ENCODE measurements around the gene SSC5D. TPM values are rescaled to one million over a fixed set of nuclear protein-coding genes. Genes with fewer than 3 reads are reported as not detected.

The SSC5D gene
- total RNA-seq, 1 donor from 2014 or later, result 7.6 TPM

DNA sequence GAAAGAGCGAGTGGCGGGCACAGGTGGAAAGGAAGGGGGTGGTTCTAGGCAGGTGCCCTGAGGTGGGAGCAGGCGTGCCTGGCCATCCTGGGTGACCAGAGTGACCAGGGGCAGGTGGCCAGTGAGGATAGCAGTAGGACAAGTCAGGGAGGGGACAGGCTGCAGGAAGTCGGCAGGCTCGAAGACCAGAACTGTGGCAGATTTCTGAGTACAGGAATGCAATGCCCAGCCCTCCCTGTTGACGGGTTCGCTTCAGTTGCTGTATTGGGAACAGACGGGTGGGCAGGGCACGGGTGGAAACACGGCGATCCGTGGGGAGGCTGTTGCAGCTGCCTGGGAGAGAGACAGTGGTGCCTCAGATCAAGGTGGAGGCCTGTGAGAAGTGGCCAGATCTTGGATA is 9.9 kb upstream of the SSC5D start:
- no peaks in the 10 kb centered on the region for H3K36me3 Mint-ChIP-seq (ENCODE audit: unreplicated experiment)

DNA sequence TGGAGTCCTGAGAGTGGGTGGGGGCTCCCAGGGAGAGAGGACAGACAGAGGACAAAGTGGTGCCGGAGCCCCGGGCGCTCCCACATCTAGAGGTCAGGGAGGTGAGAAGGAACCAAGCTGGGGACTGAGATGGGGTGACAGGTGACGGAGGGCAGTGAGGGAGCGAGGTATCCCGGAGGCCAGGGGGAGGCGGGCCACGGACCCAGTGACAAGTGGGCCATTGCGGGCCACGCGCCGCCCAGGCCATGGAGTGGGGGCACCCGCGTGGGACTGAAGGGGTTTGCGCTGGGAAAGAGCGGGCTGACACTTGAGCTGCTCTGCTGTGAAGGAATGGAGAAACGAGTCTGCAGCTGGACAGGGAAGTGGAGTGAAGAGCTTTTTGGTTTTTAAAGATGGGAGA is 9.2 kb upstream of the SSC5D start:
- Mint-ChIP-seq H3K27me3 (ENCODE audit: unreplicated experiment) (peaks cover 12% of the 10 kb centered on the region), H3K4me1 (ENCODE audit: low read depth, unreplicated experiment) (peaks cover 20% of the 10 kb centered on the region), H3K4me3 (ENCODE audit: unreplicated experiment) (peak overlapping the region; percentile 92), H3K9me3 (ENCODE audit: unreplicated experiment) (peaks cover 18% of the 10 kb centered on the region), H3K27ac (ENCODE audit: unreplicated experiment) (no peak overlapping the region), H3K36me3 (ENCODE audit: unreplicated experiment) (no peaks in the 10 kb centered on the region)
- DNase-seq, result no peak
- TF ChIP-seq, protein P1, sequence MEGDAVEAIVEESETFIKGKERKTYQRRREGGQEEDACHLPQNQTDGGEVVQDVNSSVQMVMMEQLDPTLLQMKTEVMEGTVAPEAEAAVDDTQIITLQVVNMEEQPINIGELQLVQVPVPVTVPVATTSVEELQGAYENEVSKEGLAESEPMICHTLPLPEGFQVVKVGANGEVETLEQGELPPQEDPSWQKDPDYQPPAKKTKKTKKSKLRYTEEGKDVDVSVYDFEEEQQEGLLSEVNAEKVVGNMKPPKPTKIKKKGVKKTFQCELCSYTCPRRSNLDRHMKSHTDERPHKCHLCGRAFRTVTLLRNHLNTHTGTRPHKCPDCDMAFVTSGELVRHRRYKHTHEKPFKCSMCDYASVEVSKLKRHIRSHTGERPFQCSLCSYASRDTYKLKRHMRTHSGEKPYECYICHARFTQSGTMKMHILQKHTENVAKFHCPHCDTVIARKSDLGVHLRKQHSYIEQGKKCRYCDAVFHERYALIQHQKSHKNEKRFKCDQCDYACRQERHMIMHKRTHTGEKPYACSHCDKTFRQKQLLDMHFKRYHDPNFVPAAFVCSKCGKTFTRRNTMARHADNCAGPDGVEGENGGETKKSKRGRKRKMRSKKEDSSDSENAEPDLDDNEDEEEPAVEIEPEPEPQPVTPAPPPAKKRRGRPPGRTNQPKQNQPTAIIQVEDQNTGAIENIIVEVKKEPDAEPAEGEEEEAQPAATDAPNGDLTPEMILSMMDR (IDR thresholded peaks at IDR 0.05; ENCODE audit: partially characterized antibody, unreplicated experiment), result no peak

More for the DNA sequence above, 9.9 kb upstream of the SSC5D start:
- H3K4me3 Mint-ChIP-seq (ENCODE audit: unreplicated experiment), result peak overlapping the region; percentile 92
- TF ChIP-seq, protein P1 (IDR thresholded peaks at IDR 0.05; ENCODE audit: partially characterized antibody, unreplicated experiment), result no peak
- H3K9me3 Mint-ChIP-seq (ENCODE audit: unreplicated experiment), result peaks cover 18% of the 10 kb centered on the region
- H3K4me1 Mint-ChIP-seq (ENCODE audit: low read depth, unreplicated experiment), result peaks cover 20% of the 10 kb centered on the region
- DNase-seq, result no peak
- H3K27me3 Mint-ChIP-seq (ENCODE audit: unreplicated experiment), result peaks cover 12% of the 10 kb centered on the region
- peak overlapping the region; percentile 57 for H3K27ac Mint-ChIP-seq (ENCODE audit: unreplicated experiment)

DNA sequence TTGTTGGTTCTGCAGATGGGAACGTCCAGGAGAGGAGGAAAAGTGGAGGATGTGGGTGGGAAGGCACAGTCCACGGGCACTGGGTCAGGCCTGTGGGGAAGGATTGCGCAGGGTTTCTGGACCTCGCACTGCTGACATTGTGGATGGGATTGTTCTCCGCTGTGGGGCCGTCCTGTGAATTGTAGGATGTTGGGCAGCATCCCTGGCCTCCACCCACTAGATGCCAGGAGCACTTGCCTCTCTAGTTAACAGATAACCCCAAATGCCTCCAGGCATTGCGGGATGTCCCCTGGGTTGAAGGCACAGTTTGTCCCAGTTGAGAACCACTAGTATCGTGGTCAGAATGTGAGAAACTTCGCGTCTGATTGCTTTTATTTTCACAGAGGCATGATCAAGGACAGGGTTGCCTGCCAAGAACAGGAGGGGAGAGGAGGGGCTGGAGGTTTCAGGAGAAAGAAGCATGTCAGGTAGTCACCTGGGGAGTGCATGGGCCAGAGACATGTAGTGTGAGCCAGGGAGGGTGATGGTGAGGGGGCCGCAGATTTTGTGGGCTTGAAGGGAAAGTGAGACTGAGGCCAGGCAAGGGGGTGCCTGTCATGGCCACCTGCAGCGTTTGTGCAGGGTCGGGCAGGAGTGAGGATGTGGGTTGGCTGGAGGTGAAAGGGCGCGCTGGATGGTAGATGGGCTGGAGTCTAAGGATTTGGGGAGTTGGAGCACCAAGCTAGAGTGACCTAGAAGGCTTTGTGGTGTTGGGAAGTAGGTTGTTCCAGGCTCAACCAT is 8.6 kb upstream of the SSC5D start:
- TF ChIP-seq, protein P1 (IDR thresholded peaks at IDR 0.05; ENCODE audit: partially characterized antibody, unreplicated experiment), result no peak
- peaks cover 20% of the 10 kb centered on the region for H3K4me1 Mint-ChIP-seq (ENCODE audit: low read depth, unreplicated experiment)
- H3K36me3 Mint-ChIP-seq (ENCODE audit: unreplicated experiment), result no peaks in the 10 kb centered on the region
- peak overlapping the region; percentile 4 for H3K27ac Mint-ChIP-seq (ENCODE audit: unreplicated experiment)
- no peak for DNase-seq
- H3K9me3 Mint-ChIP-seq (ENCODE audit: unreplicated experiment), result peaks cover 18% of the 10 kb centered on the region
- peak overlapping the region; percentile 92 for H3K4me3 Mint-ChIP-seq (ENCODE audit: unreplicated experiment)
- peaks cover 12% of the 10 kb centered on the region for H3K27me3 Mint-ChIP-seq (ENCODE audit: unreplicated experiment)

DNA sequence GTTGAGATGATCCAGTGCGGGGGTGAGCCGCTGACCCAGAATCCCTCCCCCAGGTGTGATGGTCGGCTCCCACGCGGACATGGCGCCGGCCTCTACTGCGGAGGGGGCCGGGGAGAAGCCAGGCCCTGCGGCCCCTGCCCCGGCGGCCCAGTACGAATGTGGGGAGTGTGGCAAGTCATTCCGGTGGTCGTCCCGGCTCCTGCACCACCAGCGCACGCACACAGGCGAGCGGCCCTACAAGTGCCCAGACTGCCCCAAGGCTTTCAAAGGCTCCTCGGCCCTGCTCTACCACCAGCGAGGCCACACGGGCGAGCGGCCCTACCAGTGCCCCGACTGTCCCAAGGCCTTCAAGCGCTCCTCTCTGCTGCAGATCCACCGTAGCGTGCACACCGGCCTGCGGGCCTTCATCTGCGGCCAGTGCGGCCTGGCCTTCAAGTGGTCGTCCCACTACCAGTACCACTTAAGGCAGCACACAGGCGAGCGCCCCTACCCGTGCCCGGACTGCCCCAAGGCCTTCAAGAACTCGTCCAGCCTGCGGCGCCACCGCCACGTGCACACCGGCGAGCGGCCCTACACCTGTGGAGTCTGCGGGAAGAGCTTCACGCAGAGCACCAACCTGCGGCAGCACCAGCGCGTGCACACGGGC is 7.0 kb upstream of the SSC5D start:
- no peak overlapping the region for H3K4me3 Mint-ChIP-seq (ENCODE audit: unreplicated experiment)
- no peak overlapping the region for H3K27ac Mint-ChIP-seq (ENCODE audit: unreplicated experiment)
- H3K36me3 Mint-ChIP-seq (ENCODE audit: unreplicated experiment), result no peaks in the 10 kb centered on the region
- no peak for DNase-seq
- peaks cover 22% of the 10 kb centered on the region for H3K9me3 Mint-ChIP-seq (ENCODE audit: unreplicated experiment)
- TF ChIP-seq, protein P1 (IDR thresholded peaks at IDR 0.05; ENCODE audit: partially characterized antibody, unreplicated experiment), result no peak
- peaks cover 13% of the 10 kb centered on the region for H3K27me3 Mint-ChIP-seq (ENCODE audit: unreplicated experiment)
- peaks cover 24% of the 10 kb centered on the region for H3K4me1 Mint-ChIP-seq (ENCODE audit: low read depth, unreplicated experiment)

DNA sequence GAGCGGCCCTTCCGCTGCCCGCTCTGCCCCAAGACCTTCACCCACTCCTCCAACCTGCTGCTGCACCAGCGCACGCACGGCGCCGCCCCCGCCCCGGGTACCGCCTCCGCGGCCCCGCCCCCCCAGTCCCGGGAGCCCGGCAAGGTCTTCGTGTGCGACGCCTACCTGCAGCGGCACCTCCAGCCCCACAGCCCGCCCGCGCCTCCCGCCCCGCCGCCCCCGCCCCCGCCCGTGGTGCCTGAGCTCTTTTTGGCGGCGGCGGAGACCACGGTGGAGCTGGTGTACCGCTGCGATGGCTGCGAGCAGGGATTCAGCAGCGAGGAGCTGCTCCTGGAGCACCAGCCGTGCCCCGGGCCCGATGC is 6.5 kb upstream of the SSC5D start:
- no peak overlapping the region for H3K4me3 Mint-ChIP-seq (ENCODE audit: unreplicated experiment)

More for the DNA sequence above, 6.5 kb upstream of the SSC5D start:
- peaks cover 24% of the 10 kb centered on the region for H3K4me1 Mint-ChIP-seq (ENCODE audit: low read depth, unreplicated experiment)
- no peaks in the 10 kb centered on the region for H3K36me3 Mint-ChIP-seq (ENCODE audit: unreplicated experiment)
- TF ChIP-seq, protein P1 (IDR thresholded peaks at IDR 0.05; ENCODE audit: partially characterized antibody, unreplicated experiment), result no peak
- H3K27me3 Mint-ChIP-seq (ENCODE audit: unreplicated experiment), result peaks cover 12% of the 10 kb centered on the region
- no peak overlapping the region for H3K27ac Mint-ChIP-seq (ENCODE audit: unreplicated experiment)
- no peak for DNase-seq
- H3K9me3 Mint-ChIP-seq (ENCODE audit: unreplicated experiment), result peaks cover 21% of the 10 kb centered on the region

All from glutamatergic neuron (in vitro differentiated cells).